ENCODE measurements around the gene IRS1. TPM values are rescaled to one million over a fixed set of nuclear protein-coding genes. Genes with fewer than 3 reads are reported as not detected.

The IRS1 gene
- total and polyA plus RNA-seq, 7 donors, result 2.3 to 29.1 (median 18.5) TPM

DNA sequence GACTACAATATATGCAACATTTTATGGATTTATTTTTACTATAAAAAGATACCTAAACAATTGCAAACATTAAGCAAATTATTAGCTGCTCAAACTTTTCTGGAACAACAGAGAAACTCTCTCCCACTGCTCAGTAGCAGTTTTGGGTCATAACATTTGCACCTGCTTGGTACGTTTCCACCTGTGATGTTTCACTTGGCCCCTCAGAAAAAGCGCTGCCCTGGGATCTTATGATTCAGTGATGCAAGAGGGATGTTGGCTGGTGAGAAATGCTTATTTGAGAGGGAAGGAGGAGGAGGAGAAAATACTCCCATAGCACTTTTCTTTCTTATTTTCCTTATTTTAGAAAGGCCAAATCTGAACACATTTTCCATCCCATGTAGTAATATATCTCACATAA, 9.2 kb downstream of the IRS1 start:
- Histone ChIP-seq H3K4me3 (peak overlapping the region in 3 of 4 donors; percentile 61 to 85 (median 74)), H3K4me1 (peaks cover 0 to 79% (median 60%) of the 10 kb centered on the region in 4 donors), H3K36me3 (no peaks in the 10 kb centered on the region), H3K27ac (peak overlapping the region; percentile 89 to 97 (median 96)), H3K9me3 (no peaks in the 10 kb centered on the region), H3K27me3 (no peaks in the 10 kb centered on the region)
- TF ChIP-seq EP300 (IDR thresholded peaks at IDR 0.05) (no peak), POLR2A (IDR thresholded peaks at IDR 0.05) (no peak), POLR2AphosphoS5 (IDR thresholded peaks at IDR 0.05) (no peak)
- TF ChIP-seq, protein P1, sequence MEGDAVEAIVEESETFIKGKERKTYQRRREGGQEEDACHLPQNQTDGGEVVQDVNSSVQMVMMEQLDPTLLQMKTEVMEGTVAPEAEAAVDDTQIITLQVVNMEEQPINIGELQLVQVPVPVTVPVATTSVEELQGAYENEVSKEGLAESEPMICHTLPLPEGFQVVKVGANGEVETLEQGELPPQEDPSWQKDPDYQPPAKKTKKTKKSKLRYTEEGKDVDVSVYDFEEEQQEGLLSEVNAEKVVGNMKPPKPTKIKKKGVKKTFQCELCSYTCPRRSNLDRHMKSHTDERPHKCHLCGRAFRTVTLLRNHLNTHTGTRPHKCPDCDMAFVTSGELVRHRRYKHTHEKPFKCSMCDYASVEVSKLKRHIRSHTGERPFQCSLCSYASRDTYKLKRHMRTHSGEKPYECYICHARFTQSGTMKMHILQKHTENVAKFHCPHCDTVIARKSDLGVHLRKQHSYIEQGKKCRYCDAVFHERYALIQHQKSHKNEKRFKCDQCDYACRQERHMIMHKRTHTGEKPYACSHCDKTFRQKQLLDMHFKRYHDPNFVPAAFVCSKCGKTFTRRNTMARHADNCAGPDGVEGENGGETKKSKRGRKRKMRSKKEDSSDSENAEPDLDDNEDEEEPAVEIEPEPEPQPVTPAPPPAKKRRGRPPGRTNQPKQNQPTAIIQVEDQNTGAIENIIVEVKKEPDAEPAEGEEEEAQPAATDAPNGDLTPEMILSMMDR (IDR thresholded peaks at IDR 0.05), result no peak
- DNase-seq, result no peak
- intact Hi-C loops (cut with DNase I), result loop anchor here (5.0 to 10.0 kb wide), 3 partner anchors 138 to 606 kb away; no protein-coding TSS in a partner anchor
- WGBS, 2 donors, result 86 to 88% methylated on average over 2 of the region's 2 CpGs

DNA sequence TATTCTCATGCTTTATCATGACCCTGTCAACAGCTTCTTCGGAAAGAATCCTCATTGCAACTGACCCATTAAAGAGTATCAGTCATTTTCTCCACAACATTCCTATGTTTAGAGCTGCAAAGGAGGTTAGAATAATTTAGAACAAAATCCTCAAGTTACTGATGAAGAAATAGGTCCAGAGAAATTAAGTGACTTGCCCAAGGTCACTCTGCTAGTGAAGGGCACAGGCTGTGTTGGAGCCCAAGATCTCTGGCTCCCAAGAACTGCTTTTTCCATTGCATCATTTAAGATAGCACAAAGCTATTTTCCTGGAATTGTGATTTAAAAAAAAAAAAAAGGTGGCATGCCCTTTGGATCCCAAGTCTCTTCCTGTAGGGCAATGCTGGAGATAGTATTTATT, 9.6 kb downstream of the IRS1 start:
- intact Hi-C loops (cut with DNase I), result loop anchor here (5.0 to 10.0 kb wide), 3 partner anchors 138 to 605 kb away; no protein-coding TSS in a partner anchor
- no peak for DNase-seq
- 94 to 97% methylated on average over 1 of the region's 1 CpG for WGBS, 2 donors
- H3K27me3 ChIP-seq, result no peaks in the 10 kb centered on the region
- TF ChIP-seq EP300 (IDR thresholded peaks at IDR 0.05) (no peak), POLR2A (IDR thresholded peaks at IDR 0.05) (no peak), POLR2AphosphoS5 (IDR thresholded peaks at IDR 0.05) (no peak)
- TF ChIP-seq, protein P1 (IDR thresholded peaks at IDR 0.05), result no peak
- peaks cover 0 to 75% (median 56%) of the 10 kb centered on the region in 4 donors for H3K4me1 ChIP-seq
- H3K27ac ChIP-seq, result peak overlapping the region; percentile 89 to 97 (median 96)
- H3K9me3 ChIP-seq, result no peaks in the 10 kb centered on the region
- no peaks in the 10 kb centered on the region for H3K36me3 ChIP-seq
- no peak overlapping the region for H3K4me3 ChIP-seq

DNA sequence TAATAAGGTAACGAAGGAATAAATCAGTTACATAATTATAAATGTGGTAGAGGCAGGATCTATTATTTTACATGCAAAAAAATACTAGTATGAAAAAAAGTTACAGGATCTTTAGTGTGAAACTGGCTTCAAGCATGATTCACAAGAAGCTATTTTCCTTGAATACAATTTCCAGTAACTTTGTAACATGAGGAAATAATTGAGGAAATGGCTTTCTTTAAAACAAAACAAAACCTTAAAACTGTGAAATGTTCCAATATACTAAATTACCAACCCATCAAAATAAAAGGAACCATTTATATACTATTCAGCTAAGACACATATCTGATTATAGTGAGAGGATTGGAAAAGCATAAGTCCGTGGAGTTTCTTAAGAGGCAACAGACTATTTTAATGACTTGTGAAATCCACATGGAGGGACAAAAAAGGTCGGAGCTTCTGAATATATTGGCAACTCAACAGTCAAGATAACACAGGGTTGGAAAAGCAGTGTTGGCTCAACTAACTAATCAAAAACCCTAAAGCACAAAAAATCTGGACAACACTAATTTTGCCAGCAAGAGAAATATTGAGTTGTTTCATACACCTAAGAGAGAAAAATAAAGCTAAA, 10.6 kb downstream of the IRS1 start:
- Histone ChIP-seq H3K9me3 (no peaks in the 10 kb centered on the region), H3K27ac (peak overlapping the region; percentile 89 to 97 (median 96)), H3K27me3 (no peaks in the 10 kb centered on the region), H3K4me3 (no peak overlapping the region), H3K36me3 (no peaks in the 10 kb centered on the region), H3K4me1 (peaks cover 0 to 70% (median 55%) of the 10 kb centered on the region in 4 donors)
- DNase-seq, result no peak
- no peak for TF ChIP-seq POLR2A (IDR thresholded peaks at IDR 0.05)
- TF ChIP-seq, protein P1 (IDR thresholded peaks at IDR 0.05), result no peak
- TF ChIP-seq POLR2AphosphoS5 (IDR thresholded peaks at IDR 0.05), result no peak
- TF ChIP-seq EP300 (IDR thresholded peaks at IDR 0.05), result no peak
- intact Hi-C loops (cut with DNase I), result no loop called here
- 81 to 84% methylated on average over 3 of the region's 3 CpGs for WGBS, 2 donors

DNA sequence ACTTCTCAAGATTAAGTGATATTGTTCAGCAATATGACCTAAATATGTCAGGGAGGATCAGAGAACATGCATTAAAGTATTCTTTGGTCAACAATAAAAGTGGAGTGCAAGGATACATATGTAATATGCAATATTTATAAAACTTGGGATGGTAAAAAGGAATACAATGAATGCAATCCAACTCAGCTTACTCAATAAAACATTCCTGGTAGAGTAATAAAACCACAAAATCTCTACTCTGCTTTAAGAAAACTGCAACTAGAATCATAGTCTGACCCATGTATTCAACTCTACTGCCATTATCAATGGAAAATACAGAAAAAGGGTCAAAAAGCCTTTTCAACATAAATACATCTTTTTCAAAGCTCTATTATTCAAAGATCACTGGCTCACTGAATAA, 11.6 kb downstream of the IRS1 start:
- no peak for TF ChIP-seq POLR2AphosphoS5 (IDR thresholded peaks at IDR 0.05)
- no peak for TF ChIP-seq POLR2A (IDR thresholded peaks at IDR 0.05)
- TF ChIP-seq, protein P1 (IDR thresholded peaks at IDR 0.05), result no peak
- no peak for TF ChIP-seq EP300 (IDR thresholded peaks at IDR 0.05)
- Histone ChIP-seq H3K9me3 (no peaks in the 10 kb centered on the region), H3K4me3 (no peak overlapping the region), H3K27ac (peak overlapping the region in 3 of 4 donors; percentile 45 to 97 (median 95)), H3K27me3 (no peaks in the 10 kb centered on the region), H3K4me1 (peaks cover 0 to 65% (median 54%) of the 10 kb centered on the region in 4 donors), H3K36me3 (no peaks in the 10 kb centered on the region)
- intact Hi-C loops (cut with DNase I), result no loop called here
- DNase-seq, result no peak
